GM12878 (cell line): ENCODE data around the gene KCTD12. TPM values are rescaled to one million over a fixed set of nuclear protein-coding genes. Genes with fewer than 3 reads are reported as not detected.

Experiments
- ATAC-seq: fragments of 200-7000 bp; cut with Tn5 transposase; 3 replicates; pipeline ENCODE4 v1.9.1; 2020; ENCODE audit warnings: mild to moderate bottlenecking, moderate library complexity
- BruUV-seq: library from RNA; stranded (reverse); fragments of 400-500 nt; replicated peaks from 2 replicates; lab custom pipeline; 2021; lab: Mats Ljungman, UMichigan
- CTCF ChIA-PET: fragments of 300-600 bp; sonication (Branson Sonifier 250); formaldehyde crosslinking; extraction: SDS; loops from one replicate; lab custom pipeline; 2021; ENCODE audit warnings: inconsistent platforms; lab: Yijun Ruan, JAX
- POLR2A ChIA-PET: fragments of 350-600 bp; formaldehyde crosslinking; extraction: SDS; loops from one replicate; lab custom pipeline; 2021; ENCODE audit warnings: inconsistent platforms; lab: Charles Lee
- RAD21 ChIA-PET: fragments of 300-600 bp; sonication (Branson Sonifier 250); formaldehyde crosslinking; loops from one replicate; lab custom pipeline; 2023; ENCODE audit warnings: antibody characterized with exemption; ENCODE audit not compliant: unreplicated experiment; lab: Charles Lee
- SMC1A ChIA-PET: fragments of 300-600 bp; sonication (Branson Sonifier 250); formaldehyde crosslinking; loops from one replicate; lab custom pipeline; 2023; ENCODE audit not compliant: unreplicated experiment, uncharacterized antibody; lab: Charles Lee
- DNase-seq: peaks from one replicate; pipeline ENCODE4 v3.0.0-alpha.2; 2011; ENCODE audit warnings: low read depth, low spot score
- FAIRE-seq: peaks from 3 replicates; lab custom pipeline; 2011; peaks lifted over from hg19 to GRCh38; lab: Jason Lieb, UNC
- H2AFZ ChIP-seq: 2 replicates; pipeline ENCODE4 v1.6.0; 2011; ENCODE audit warnings: low read depth, low read length, control low read depth; ENCODE audit not compliant: control insufficient read depth
- H3K27ac ChIP-seq: 2 replicates; pipeline ENCODE4 v1.5.1; 2011; ENCODE audit warnings: control low read depth; ENCODE audit not compliant: control insufficient read depth, insufficient read depth
- H3K27me3 ChIP-seq, 2 experiments: replicated peaks in 1 of 2; 2 replicates each; pipeline versions ENCODE4 v1.6.0 to v1.6.1; 2011; ENCODE audit warnings: low read length in 1 of 2; ENCODE audit not compliant: control insufficient read depth in 2 of 2, insufficient read depth in 2 of 2
- H3K36me3 ChIP-seq, 2 experiments: 2 replicates each; pipeline ENCODE4 v1.5.1; 2011; ENCODE audit warnings: low read length in 1 of 2; ENCODE audit not compliant: control insufficient read depth in 2 of 2, insufficient read depth in 2 of 2
- H3K4me1 ChIP-seq: 2 replicates; pipeline ENCODE4 v1.6.1; 2011; ENCODE audit warnings: mild to moderate bottlenecking, low read length, moderate library complexity, mixed read lengths; ENCODE audit not compliant: control insufficient read depth, insufficient read depth
- H3K4me2 ChIP-seq: 2 replicates; pipeline ENCODE4 v1.6.0; 2011; ENCODE audit warnings: control low read depth; ENCODE audit not compliant: control insufficient read depth, insufficient read depth
- H3K4me3 ChIP-seq: fragments of 200-600 bp; sonication (generic); 2 replicates; pipeline ENCODE4 v1.5.1; 2016
- H3K79me2 ChIP-seq: 2 replicates; pipeline ENCODE4 v1.6.0; 2011; ENCODE audit warnings: low read length; ENCODE audit not compliant: control insufficient read depth, insufficient read depth
- H3K9ac ChIP-seq: 2 replicates; pipeline ENCODE4 v1.8.0; 2011; ENCODE audit warnings: low read length, control low read depth, mixed read lengths; ENCODE audit not compliant: control insufficient read depth, insufficient read depth
- H3K9me3 ChIP-seq: replicated peaks from 3 replicates; pipeline ENCODE4 v1.5.1; 2011; ENCODE audit warnings: mild to moderate bottlenecking, low read length; ENCODE audit not compliant: control insufficient read depth, insufficient read depth
- H4K20me1 ChIP-seq: 2 replicates; pipeline ENCODE4 v1.6.0; 2011; ENCODE audit not compliant: control insufficient read depth, insufficient read depth
- ATF3 ChIP-seq: IDR thresholded peaks from 2 replicates; pipeline ENCODE4 v1.6.1; 2011; ENCODE audit warnings: low read depth, mild to moderate bottlenecking, low read length, moderate library complexity, borderline replicate concordance; ENCODE audit errors: extremely low read depth
- BACH1 ChIP-seq: fragments of 450-650 bp; IDR thresholded peaks from 2 replicates; pipeline ENCODE4 v1.6.1; 2017; ENCODE audit warnings: mild to moderate bottlenecking, borderline replicate concordance
- BHLHE40 ChIP-seq, 2 experiments: fragments of 450-650 bp in 1 of 2; IDR thresholded peaks; 2 replicates each; pipeline ENCODE4 v1.6.1; 2011 to 2017; ENCODE audit warnings: low read depth in 2 of 2, borderline replicate concordance in 1 of 2, improper control_type of control experiment in 1 of 2, low read length in 1 of 2, mild to moderate bottlenecking in 1 of 2
- DPF2 ChIP-seq: fragments of 450-650 bp; IDR thresholded peaks from 2 replicates; pipeline ENCODE4 v1.6.1; 2017; ENCODE audit warnings: mild to moderate bottlenecking
- IKZF1 ChIP-seq: fragments of 450-650 bp; conservative IDR thresholded peaks from 2 replicates; pipeline ENCODE4 v1.6.1; 2017; ENCODE audit warnings: antibody characterized with exemption, mild to moderate bottlenecking
- KAT2A ChIP-seq: conservative IDR thresholded peaks from 2 replicates; pipeline ENCODE4 v1.6.1; 2011; ENCODE audit warnings: low read depth, low read length; ENCODE audit not compliant: control insufficient read depth
- MTA3 ChIP-seq: IDR thresholded peaks from 2 replicates; pipeline ENCODE4 v1.6.1; 2012; ENCODE audit warnings: low read length, inconsistent platforms, borderline replicate concordance
- MYC ChIP-seq: IDR thresholded peaks from 2 replicates; pipeline ENCODE4 v1.6.1; 2011; ENCODE audit warnings: mild to moderate bottlenecking, low read length, moderate library complexity, inconsistent platforms; ENCODE audit not compliant: insufficient read depth, insufficient replicate concordance, insufficient read length, severe bottlenecking
- RAD51 ChIP-seq: fragments of 450-650 bp; IDR thresholded peaks from 2 replicates; pipeline ENCODE4 v1.6.1; 2016; ENCODE audit warnings: moderate library complexity, mild to moderate bottlenecking, inconsistent platforms
- RB1 ChIP-seq: fragments of 450-650 bp; formaldehyde crosslinking; IDR thresholded peaks from 2 replicates; pipeline ENCODE4 v1.6.1; 2017; ENCODE audit warnings: mild to moderate bottlenecking, borderline replicate concordance
- WGBS: methylation state at CpG from one replicate; pipeline ENCODE4 v1.1.6; 2016; ENCODE audit warnings: low lambda C conversion rate; ENCODE audit not compliant: insufficient replicate concordance, insufficient coverage; ENCODE audit errors: missing lambda C conversion rate; 5-methylcytosine and 5-hydroxymethylcytosine counted together
- in situ Hi-C: fragments of 300-500 bp; cut with MboI; formaldehyde crosslinking; loops from 9 replicates; pipeline ENCODE4 v1.14.3; 2018; ENCODE audit warnings: mixed read lengths
- intact Hi-C: fragments of 100-400 bp; cut with micrococcal nuclease; formaldehyde crosslinking; loops from one replicate; pipeline ENCODE4 v1.14.2; 2022; ENCODE audit not compliant: unreplicated experiment
- polyA plus RNA-seq, 11 experiments: library from polyadenylated mRNA; depleted of rRNA in 4 of 11; unstranded in 6 of 11; stranded (reverse) in 5 of 11; fragments of >200 nt; fragmentation: Nextera tagmentation in 4 of 11; fragmentation: Illumina TruSeq in 1 of 11; extraction: Ambion mirVana in 4 of 11; extraction: Trizol in 1 of 11; gene quantifications; 1 replicate in 1 of 11; 2 replicates in 10 of 11; pipeline versions ENCODE4 v1.2.1 to v1.2.3, GENCODE V29; 2011 to 2016; ENCODE audit warnings: inconsistent platforms in 2 of 11, missing spikeins in 2 of 11, low read depth in 1 of 11
- total RNA-seq, 4 experiments: library from RNA; depleted of rRNA in 3 of 4; stranded (reverse); fragments of >200 nt in 3 of 4; fragmentation: Illumina TruSeq in 1 of 4; extraction: Trizol in 1 of 4; gene quantifications; 2 replicates each; pipeline versions ENCODE4 v1.2.1 to v1.2.3, GENCODE V29; 2013 to 2021

Gene KCTD12
- total and polyA plus RNA-seq, 10 of the 15 experiments (the other 5 are each of a cell fraction or from before 2014, with no cell fraction given), result 0.24 to 2.9 (median 0.92) TPM

- TF ChIP-seq MYC (no peak), RB1 (no peak), RAD51 (no peak), BACH1 (no peak)
- TF ChIP-seq, all 136 proteins: peak for 0
Measured at GRCh38 chr13:76833441-76833954, 52.7 kb downstream of the KCTD12 start (continued).

GRCh38 chr13:76832258-76832988 lies 53.8 kb downstream of the KCTD12 start:
- Histone ChIP-seq H2AFZ (no peak overlapping the region), H3K9ac (no peak overlapping the region), H3K4me1 (no peaks in the 10 kb centered on the region; the same call in 1 of the 2 replicates), H3K4me2 (no peak overlapping the region), H3K27me3 (no peaks in the 10 kb centered on the region; a peak in 1 of 4 replicates), H3K9me3 (no peaks in the 10 kb centered on the region), H4K20me1 (no peaks in the 10 kb centered on the region), H3K4me3 (no peak overlapping the region), H3K27ac (no peak overlapping the region), H3K36me3 (no peaks in the 10 kb centered on the region), H3K79me2 (no peaks in the 10 kb centered on the region)
- RAD21 ChIA-PET, result interaction anchor here (0.8 kb wide), 1 partner anchor 660 kb away, joined by 3 read pairs; no protein-coding TSS in a partner anchor
- POLR2A ChIA-PET, result no interaction called here
- FAIRE-seq (no peak), ATAC-seq (no peak), DNase-seq (no peak)
- SMC1A ChIA-PET, result interaction anchor here (1.0 kb wide), 1 partner anchor 15 kb away, joined by 3 read pairs; no protein-coding TSS in a partner anchor
- WGBS, result 59% methylated on average over 7 of the region's 7 CpGs
- intact Hi-C loops, result no loop called here
- in situ Hi-C loops, result no loop called here
- TF ChIP-seq ATF3, result no peak
- TF ChIP-seq DPF2, result no peak
- no peak for TF ChIP-seq IKZF1
- TF ChIP-seq BHLHE40 (IDR thresholded peaks at IDR 0.05; ENCODE audit: borderline replicate concordance in 1 of 2, low read depth in 2 of 2, low read length in 1 of 2), result no peak
- no peak for TF ChIP-seq KAT2A
- no peak for TF ChIP-seq MTA3
- no TSS peak for BruUV-seq
- CTCF ChIA-PET, result no interaction called here
